ENCODE measurements around the gene ALDH3B2. TPM values are rescaled to one million over a fixed set of nuclear protein-coding genes. Genes with fewer than 3 reads are reported as not detected.
A peak's percentile ranks its signal among the peaks of the same experiment; 100 is the strongest.

ALDH3B2 gene
- polyA plus RNA-seq, 1 of the 3 experiments (the other 2 are of a cell fraction) = not detected

DNA sequence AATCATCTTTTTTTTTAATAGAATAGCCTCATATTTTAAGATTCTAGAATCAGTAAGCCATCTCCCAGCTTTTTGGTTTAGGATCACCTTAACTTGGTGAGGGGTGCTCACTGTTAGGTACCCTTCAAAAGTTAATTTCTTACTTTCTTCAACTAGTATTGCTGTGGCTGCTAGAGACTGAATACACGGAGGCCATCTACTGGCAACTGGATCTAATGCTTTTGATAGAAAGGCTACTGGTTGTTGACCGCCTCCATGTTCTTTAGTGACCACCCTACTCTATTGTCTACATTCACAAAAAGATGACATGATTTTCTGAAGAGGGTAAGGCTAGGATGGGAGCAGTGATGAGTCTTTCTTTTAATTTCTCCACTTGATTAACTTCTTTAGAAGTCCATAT, 16.7 kb upstream of the ALDH3B2 start:
- DNase-seq = no peak
- H3K4me2 ChIP-seq = no peak overlapping the region
- TF ChIP-seq NRF1 (IDR thresholded peaks at IDR 0.05; ENCODE audit: low read depth, low read length) = no peak
- TF ChIP-seq RAD21 (IDR thresholded peaks at IDR 0.05; ENCODE audit: low read length) = peak; percentile 39
- TF ChIP-seq, protein P1, sequence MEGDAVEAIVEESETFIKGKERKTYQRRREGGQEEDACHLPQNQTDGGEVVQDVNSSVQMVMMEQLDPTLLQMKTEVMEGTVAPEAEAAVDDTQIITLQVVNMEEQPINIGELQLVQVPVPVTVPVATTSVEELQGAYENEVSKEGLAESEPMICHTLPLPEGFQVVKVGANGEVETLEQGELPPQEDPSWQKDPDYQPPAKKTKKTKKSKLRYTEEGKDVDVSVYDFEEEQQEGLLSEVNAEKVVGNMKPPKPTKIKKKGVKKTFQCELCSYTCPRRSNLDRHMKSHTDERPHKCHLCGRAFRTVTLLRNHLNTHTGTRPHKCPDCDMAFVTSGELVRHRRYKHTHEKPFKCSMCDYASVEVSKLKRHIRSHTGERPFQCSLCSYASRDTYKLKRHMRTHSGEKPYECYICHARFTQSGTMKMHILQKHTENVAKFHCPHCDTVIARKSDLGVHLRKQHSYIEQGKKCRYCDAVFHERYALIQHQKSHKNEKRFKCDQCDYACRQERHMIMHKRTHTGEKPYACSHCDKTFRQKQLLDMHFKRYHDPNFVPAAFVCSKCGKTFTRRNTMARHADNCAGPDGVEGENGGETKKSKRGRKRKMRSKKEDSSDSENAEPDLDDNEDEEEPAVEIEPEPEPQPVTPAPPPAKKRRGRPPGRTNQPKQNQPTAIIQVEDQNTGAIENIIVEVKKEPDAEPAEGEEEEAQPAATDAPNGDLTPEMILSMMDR (IDR thresholded peaks at IDR 0.05) = peak; percentile 23; the same call in 1 of the 2 replicates
- no peak overlapping the region for H2AFZ ChIP-seq (ENCODE audit: low read depth)
- H3K9ac ChIP-seq = no peak overlapping the region
- no peaks in the 10 kb centered on the region for H3F3A ChIP-seq (replicated peaks; ENCODE audit: insufficient read depth)
- no peaks in the 10 kb centered on the region for H3K9me2 ChIP-seq
- CTCF ChIA-PET = interaction anchor here (0.8 to 2.9 kb wide), 6 partner anchors 12 to 113 kb away, joined by 4 to 18 read pairs (median 6); partner anchors contain the start of gene NUDT8
- peaks cover 27% of the 10 kb centered on the region; the same call in 1 of the 2 replicates for H3K27me3 ChIP-seq (ENCODE audit: insufficient read depth)
- H4K20me1 ChIP-seq (ENCODE audit: insufficient read depth) = no peaks in the 10 kb centered on the region
- no peaks in the 10 kb centered on the region for H3K9me3 ChIP-seq
- WGBS (ENCODE audit: low lambda C conversion rate) = 39% methylated on average over 2 of the region's 2 CpGs
- POLR2A ChIA-PET = no interaction called here
- no peak overlapping the region for H3K27ac ChIP-seq (ENCODE audit: low read depth in 2 of 2, low read length in 1 of 2)
- H3K79me2 ChIP-seq (ENCODE audit: insufficient read depth) = no peaks in the 10 kb centered on the region
- no peaks in the 10 kb centered on the region for H3K36me3 ChIP-seq (replicated peaks in 1 of 2; ENCODE audit: control insufficient read depth in 1 of 2, insufficient read depth in 2 of 2, low read length in 1 of 2)
- no peak overlapping the region for H3K4me3 ChIP-seq (ENCODE audit: low read depth in 2 of 2, low read length in 1 of 2)
- no peaks in the 10 kb centered on the region for H3K4me1 ChIP-seq (ENCODE audit: control insufficient read depth in 1 of 2, insufficient read depth in 2 of 2, low read depth in 1 of 2, low read length in 1 of 2)

DNA sequence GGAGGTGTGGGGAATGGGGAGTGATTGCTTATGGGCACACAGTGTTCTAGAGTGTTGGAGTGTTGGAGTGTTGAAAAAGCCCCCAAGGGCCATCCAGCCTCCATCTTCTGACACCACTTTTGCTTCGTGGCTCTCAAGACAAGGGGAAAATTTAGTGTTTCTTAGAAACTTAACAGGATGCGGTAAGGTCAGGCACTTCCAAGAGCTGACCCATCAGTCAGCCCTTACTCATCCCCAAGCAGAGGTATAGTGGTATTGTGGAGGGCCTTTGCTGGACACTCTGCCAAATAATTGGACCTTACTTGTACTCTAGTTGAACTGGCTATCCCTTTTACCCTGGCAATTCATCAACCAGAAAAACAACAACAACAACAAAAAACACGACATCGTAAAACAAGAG, 14.8 kb upstream of the ALDH3B2 start:
- Histone ChIP-seq H3K4me2 (no peak overlapping the region), H3K9me2 (no peaks in the 10 kb centered on the region), H3K4me3 (ENCODE audit: low read depth in 2 of 2, low read length in 1 of 2) (no peak overlapping the region), H3K9me3 (no peaks in the 10 kb centered on the region), H3K27me3 (ENCODE audit: insufficient read depth) (peaks cover 16% of the 10 kb centered on the region; the same call in 1 of the 2 replicates), H3K79me2 (ENCODE audit: insufficient read depth) (no peaks in the 10 kb centered on the region), H2AFZ (ENCODE audit: low read depth) (no peak overlapping the region), H3K27ac (ENCODE audit: low read depth in 2 of 2, low read length in 1 of 2) (no peak overlapping the region), H3K36me3 (replicated peaks in 1 of 2; ENCODE audit: control insufficient read depth in 1 of 2, insufficient read depth in 2 of 2, low read length in 1 of 2) (no peaks in the 10 kb centered on the region), H3K4me1 (ENCODE audit: control insufficient read depth in 1 of 2, insufficient read depth in 2 of 2, low read depth in 1 of 2, low read length in 1 of 2) (no peaks in the 10 kb centered on the region), H3K9ac (no peak overlapping the region), H3F3A (replicated peaks; ENCODE audit: insufficient read depth) (no peaks in the 10 kb centered on the region), H4K20me1 (ENCODE audit: insufficient read depth) (no peaks in the 10 kb centered on the region)
- POLR2A ChIA-PET = no interaction called here
- no peak for DNase-seq
- no peak for TF ChIP-seq SMC3 (IDR thresholded peaks at IDR 0.05; ENCODE audit: low read depth, low read length)
- TF ChIP-seq, protein P2, sequence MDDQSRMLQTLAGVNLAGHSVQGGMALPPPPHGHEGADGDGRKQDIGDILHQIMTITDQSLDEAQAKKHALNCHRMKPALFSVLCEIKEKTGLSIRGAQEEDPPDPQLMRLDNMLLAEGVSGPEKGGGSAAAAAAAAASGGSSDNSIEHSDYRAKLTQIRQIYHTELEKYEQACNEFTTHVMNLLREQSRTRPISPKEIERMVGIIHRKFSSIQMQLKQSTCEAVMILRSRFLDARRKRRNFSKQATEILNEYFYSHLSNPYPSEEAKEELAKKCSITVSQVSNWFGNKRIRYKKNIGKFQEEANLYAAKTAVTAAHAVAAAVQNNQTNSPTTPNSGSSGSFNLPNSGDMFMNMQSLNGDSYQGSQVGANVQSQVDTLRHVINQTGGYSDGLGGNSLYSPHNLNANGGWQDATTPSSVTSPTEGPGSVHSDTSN (IDR thresholded peaks at IDR 0.05) = no peak
- no peak for TF ChIP-seq TAF1 (IDR thresholded peaks at IDR 0.05; ENCODE audit: borderline replicate concordance, low read depth, low read length)
- no peak for TF ChIP-seq CHD2 (IDR thresholded peaks at IDR 0.05; ENCODE audit: low read length, partially characterized antibody)
- no peak for TF ChIP-seq POLR2AphosphoS5 (IDR thresholded peaks at IDR 0.05; ENCODE audit: low read depth, low read length)
- no peak for TF ChIP-seq EP300 (IDR thresholded peaks at IDR 0.05; ENCODE audit: borderline replicate concordance in 1 of 2, low read depth in 1 of 2, low read length in 1 of 2)
- TF ChIP-seq JUND (IDR thresholded peaks at IDR 0.05) = no peak
- TF ChIP-seq YY1 (IDR thresholded peaks at IDR 0.05; ENCODE audit: low read depth) = no peak
- 63% methylated on average over 4 of the region's 4 CpGs for WGBS (ENCODE audit: low lambda C conversion rate)
- CTCF ChIA-PET = interaction anchor here (1.3 to 2.1 kb wide), 2 partner anchors 30 to 117 kb away, joined by 3 to 6 read pairs; no protein-coding TSS in a partner anchor

Data from SK-N-SH (cell line).